CD14-positive monocyte (primary cell): ENCODE results near the gene IL9. TPM values are rescaled to one million over a fixed set of nuclear protein-coding genes. Genes with fewer than 3 reads are reported as not detected.

ENCODE experiments used
- DNase-seq, 3 donors: peaks; one replicate each; pipeline ENCODE4 v3.0.0-alpha.2; 2011 to 2022
- H2AFZ ChIP-seq: 2 replicates; pipeline ENCODE4 v1.6.0; 2012; ENCODE audit warnings: mild to moderate bottlenecking, low read depth, low read length, inconsistent platforms; ENCODE audit not compliant: insufficient read depth, poor library complexity, severe bottlenecking
- H3K27ac ChIP-seq, 2 donors: 1 replicate in 1 of 2; 2 replicates in 1 of 2; pipeline ENCODE4 v1.5.1; 2012 to 2013; ENCODE audit warnings: low read length in 2 of 2, control low read depth in 1 of 2, inconsistent platforms in 1 of 2, low read depth in 1 of 2, mild to moderate bottlenecking in 1 of 2
- H3K27me3 ChIP-seq, 2 donors: one replicate each; pipeline versions ENCODE4 v1.6.0 to v1.6.1; 2011 to 2013; ENCODE audit warnings: low read length in 2 of 2; ENCODE audit not compliant: control insufficient read depth in 2 of 2, insufficient read depth in 2 of 2
- H3K36me3 ChIP-seq, 2 donors: replicated peaks in 1 of 2; 1 replicate in 1 of 2; 2 replicates in 1 of 2; pipeline versions ENCODE4 v1.5.1 to v1.6.1; 2012 to 2013; ENCODE audit warnings: low read length in 2 of 2, control low read depth in 1 of 2, inconsistent platforms in 1 of 2, mild to moderate bottlenecking in 1 of 2; ENCODE audit not compliant: insufficient read depth in 2 of 2, control insufficient read depth in 1 of 2
- H3K4me1 ChIP-seq, 2 donors: 1 replicate in 1 of 2; 2 replicates in 1 of 2; pipeline versions ENCODE4 v1.5.1 to v1.6.1; 2012 to 2013; ENCODE audit warnings: low read length in 2 of 2, control low read depth in 1 of 2, inconsistent platforms in 1 of 2, mild to moderate bottlenecking in 1 of 2, moderate library complexity in 1 of 2; ENCODE audit not compliant: insufficient read depth in 2 of 2, control insufficient read depth in 1 of 2
- H3K4me2 ChIP-seq: replicated peaks from 2 replicates; pipeline ENCODE3; 2012; ENCODE audit warnings: low read length, moderate library complexity, mild to moderate bottlenecking; ENCODE audit not compliant: poor library complexity, severe bottlenecking; ENCODE audit errors: extremely low read depth
- H3K4me3 ChIP-seq, 3 experiments: fragments of 200-600 bp in 1 of 3; sonication (generic) in 1 of 3; replicated peaks in 1 of 3; 1 replicate in 2 of 3; 2 replicates in 1 of 3; pipeline ENCODE4 v1.5.1; 2011 to 2013; ENCODE audit warnings: low read length in 3 of 3, mild to moderate bottlenecking in 3 of 3, control low read depth in 2 of 3, low read depth in 2 of 3, inconsistent platforms in 1 of 3, moderate library complexity in 1 of 3
- H3K79me2 ChIP-seq: 2 replicates; pipeline ENCODE4 v1.6.0; 2012; ENCODE audit warnings: mild to moderate bottlenecking, control low read depth, inconsistent platforms, low read length, moderate library complexity; ENCODE audit not compliant: insufficient read depth
- H3K9ac ChIP-seq: 2 replicates; pipeline ENCODE4 v1.6.0; 2017; ENCODE audit warnings: low read length, mild to moderate bottlenecking; ENCODE audit not compliant: insufficient read depth, poor library complexity, severe bottlenecking
- H3K9me3 ChIP-seq, 2 donors: replicated peaks in 1 of 2; 1 replicate in 1 of 2; 2 replicates in 1 of 2; pipeline versions ENCODE4 v1.5.1 to v1.6.1; 2012 to 2013; ENCODE audit warnings: low read length in 2 of 2, control low read depth in 1 of 2; ENCODE audit not compliant: control insufficient read depth in 1 of 2, insufficient read depth in 1 of 2
- H4K20me1 ChIP-seq: 2 replicates; pipeline ENCODE4 v1.6.0; 2012; ENCODE audit warnings: mild to moderate bottlenecking, low read length, control low read depth, moderate library complexity; ENCODE audit not compliant: insufficient read depth
- H3K27ac Mint-ChIP-seq, 7 donors: one replicate each; pipeline ENCODE4 v1.8.0; 2020; ENCODE audit warnings: mild to moderate bottlenecking in 7 of 7, mixed read lengths in 7 of 7, moderate library complexity in 6 of 7, inconsistent platforms in 2 of 7
- H3K27me3 Mint-ChIP-seq, 3 donors: one replicate each; pipeline ENCODE4 v1.8.0; 2021 to 2022; ENCODE audit warnings: low read depth in 3 of 3, mild to moderate bottlenecking in 3 of 3, mixed read lengths in 3 of 3, moderate library complexity in 3 of 3, inconsistent platforms in 1 of 3
- H3K36me3 Mint-ChIP-seq, 2 donors: one replicate each; pipeline ENCODE4 v1.8.0; 2020; ENCODE audit warnings: mixed read lengths in 2 of 2, inconsistent platforms in 1 of 2, mild to moderate bottlenecking in 1 of 2
- H3K4me1 Mint-ChIP-seq: one replicate; pipeline ENCODE4 v1.8.0; 2020; ENCODE audit warnings: mild to moderate bottlenecking, mixed read lengths
- H3K4me3 Mint-ChIP-seq, 2 donors: one replicate each; pipeline ENCODE4 v1.8.0; 2020; ENCODE audit warnings: mild to moderate bottlenecking in 2 of 2, mixed read lengths in 2 of 2, moderate library complexity in 1 of 2
- H3K9me3 Mint-ChIP-seq, 7 donors: one replicate each; pipeline ENCODE4 v1.8.0; 2020 to 2022; ENCODE audit warnings: mixed read lengths in 7 of 7, mild to moderate bottlenecking in 6 of 7, moderate library complexity in 6 of 7, inconsistent platforms in 2 of 7
- WGBS: methylation state at CpG from one replicate; pipeline ENCODE4 v1.1.5; 2013; ENCODE audit warnings: missing lambda C conversion rate; ENCODE audit not compliant: insufficient coverage; 5-methylcytosine and 5-hydroxymethylcytosine counted together
- intact Hi-C, 2 donors: fragments of 100-400 bp; cut with micrococcal nuclease; formaldehyde crosslinking; loops; one replicate each; pipeline versions ENCODE4 v1.15.0 to v1.15.1; 2023
- polyA plus RNA-seq, 3 donors: library from polyadenylated mRNA; depleted of rRNA in 1 of 3; unstranded in 2 of 3; stranded (reverse) in 1 of 3; fragments of 300-500 nt in 2 of 3; fragments of >200 nt in 1 of 3; fragmentation: Illumina TruSeq in 2 of 3; gene quantifications; 1 replicate in 2 of 3; 2 replicates in 1 of 3; pipeline ENCODE4 v1.2.3, GENCODE V29; 2012 to 2021
- TF ChIP-seq, protein P1 (sequence below): fragments of 200-600 bp; IDR thresholded peaks from one replicate; pipeline ENCODE4 v1.8.0; 2022; ENCODE audit warnings: antibody characterized with exemption, mild to moderate bottlenecking

The IL9 gene
- polyA plus RNA-seq, 3 donors, result not detected

DNA sequence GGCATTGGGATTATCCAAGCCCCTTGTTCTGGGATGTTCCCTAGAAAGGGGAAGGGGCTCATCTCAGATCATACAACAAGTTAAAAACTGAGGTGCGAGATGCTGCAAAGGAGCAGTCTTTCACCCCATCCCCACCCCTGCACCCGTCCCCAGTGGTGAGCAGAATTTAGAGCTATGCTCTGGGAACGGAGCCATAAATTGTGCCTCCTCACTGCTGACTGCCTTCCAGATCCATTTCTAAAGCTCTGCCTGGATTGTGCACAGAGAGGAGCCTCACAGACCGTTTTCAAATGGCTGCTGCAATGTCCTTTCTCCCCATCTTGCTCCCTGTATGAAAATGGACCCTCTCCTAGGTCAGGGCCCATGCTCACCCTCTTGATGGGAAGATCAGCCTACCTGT is 52.9 kb downstream of the IL9 start:
- Mint-ChIP-seq H3K4me3 (no peak overlapping the region), H3K27me3 (peaks cover 10 to 30% (median 22%) of the 10 kb centered on the region in 3 donors), H3K36me3 (no peaks in the 10 kb centered on the region), H3K9me3 (peaks cover 0 to 11% (median 4%) of the 10 kb centered on the region in 7 donors), H3K27ac (no peak overlapping the region), H3K4me1 (no peaks in the 10 kb centered on the region)
- peaks cover 0 to 4% of the 10 kb centered on the region in 2 donors for H3K9me3 ChIP-seq
- no peaks in the 10 kb centered on the region for H3K4me1 ChIP-seq
- WGBS, result 90% methylated on average over 2 of the region's 4 CpGs
- peaks cover 0 to 10% of the 10 kb centered on the region in 2 donors for H3K27me3 ChIP-seq
- H2AFZ ChIP-seq, result no peak overlapping the region
- intact Hi-C loops, result no loop called here
- H3K4me2 ChIP-seq, result no peak overlapping the region
- DNase-seq, result no peak
- TF ChIP-seq, protein P1, sequence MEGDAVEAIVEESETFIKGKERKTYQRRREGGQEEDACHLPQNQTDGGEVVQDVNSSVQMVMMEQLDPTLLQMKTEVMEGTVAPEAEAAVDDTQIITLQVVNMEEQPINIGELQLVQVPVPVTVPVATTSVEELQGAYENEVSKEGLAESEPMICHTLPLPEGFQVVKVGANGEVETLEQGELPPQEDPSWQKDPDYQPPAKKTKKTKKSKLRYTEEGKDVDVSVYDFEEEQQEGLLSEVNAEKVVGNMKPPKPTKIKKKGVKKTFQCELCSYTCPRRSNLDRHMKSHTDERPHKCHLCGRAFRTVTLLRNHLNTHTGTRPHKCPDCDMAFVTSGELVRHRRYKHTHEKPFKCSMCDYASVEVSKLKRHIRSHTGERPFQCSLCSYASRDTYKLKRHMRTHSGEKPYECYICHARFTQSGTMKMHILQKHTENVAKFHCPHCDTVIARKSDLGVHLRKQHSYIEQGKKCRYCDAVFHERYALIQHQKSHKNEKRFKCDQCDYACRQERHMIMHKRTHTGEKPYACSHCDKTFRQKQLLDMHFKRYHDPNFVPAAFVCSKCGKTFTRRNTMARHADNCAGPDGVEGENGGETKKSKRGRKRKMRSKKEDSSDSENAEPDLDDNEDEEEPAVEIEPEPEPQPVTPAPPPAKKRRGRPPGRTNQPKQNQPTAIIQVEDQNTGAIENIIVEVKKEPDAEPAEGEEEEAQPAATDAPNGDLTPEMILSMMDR, result no peak
- H3K9ac ChIP-seq, result no peak overlapping the region
- H3K27ac ChIP-seq, result no peak overlapping the region
- H4K20me1 ChIP-seq, result no peaks in the 10 kb centered on the region
- no peaks in the 10 kb centered on the region for H3K79me2 ChIP-seq
- no peak overlapping the region for H3K4me3 ChIP-seq
- H3K36me3 ChIP-seq, result no peaks in the 10 kb centered on the region

Other genes starting within 250 kb of the IL9 start
- gene SLC25A48, start 61.2 kb downstream of the IL9 start, polyA plus RNA-seq, result not detected
- gene LECT2, start 59.1 kb upstream of the IL9 start, polyA plus RNA-seq, result not detected
- 100 to 1,000 TPM; 480 to 653 (median 565) TPM for gene TGFBI, start 133.1 kb upstream of the IL9 start, polyA plus RNA-seq
- gene SMAD5, start 237.0 kb upstream of the IL9 start, polyA plus RNA-seq, result 10 to 100 TPM in 2 of 3 donors, 1 to 10 TPM in 1; 7.9 to 19.2 (median 17.3) TPM